NCI-H82 treated with DMSO at 0.1 percent for 48 hours (cell line): ENCODE measurements around the gene CARNS1.

Experiments
- DNase-seq: peaks from one replicate; lab custom pipeline; 2025; ENCODE audit not compliant: unreplicated experiment; lab: John Stamatoyannopoulos, UW

CARNS1 gene

GRCh38 chr11:67415501-67416304 lies at the start of gene CARNS1:
TSS of gene CARNS1 (plus strand) at chr11:67415678. CDS start at chr11:67416200, 522 bp downstream.
- DNase-seq: no peak

GRCh38 chr11:67365736-67366444 lies 49.6 kb upstream of the CARNS1 start:
- DNase-seq: no peak

GRCh38 chr11:67366546-67366945 lies 48.9 kb upstream of the CARNS1 start:
- no peak for DNase-seq

GRCh38 chr11:67366961-67367760 lies 48.3 kb upstream of the CARNS1 start:
- DNase-seq: no peak

- DNase-seq: no peak
These were observed 47.7 kb upstream of the CARNS1 start for GRCh38 chr11:67367761-67368227.

GRCh38 chr11:67368621-67369020 lies 46.9 kb upstream of the CARNS1 start:
- no peak for DNase-seq

- no peak for DNase-seq
These were observed 46.2 kb upstream of the CARNS1 start for GRCh38 chr11:67369275-67369674.

GRCh38 chr11:67369801-67370284 lies 45.6 kb upstream of the CARNS1 start:
- DNase-seq: no peak

- DNase-seq: no peak
These were observed 45.0 kb upstream of the CARNS1 start for GRCh38 chr11:67370351-67371076.

- no peak for DNase-seq
These were observed 44.1 kb upstream of the CARNS1 start for GRCh38 chr11:67371189-67371910.

- no peak for DNase-seq
These were observed 43.6 kb upstream of the CARNS1 start for GRCh38 chr11:67371911-67372320.

- no peak for DNase-seq
These were observed 43.0 kb upstream of the CARNS1 start for GRCh38 chr11:67372321-67372992.

GRCh38 chr11:67372993-67373647 lies 42.4 kb upstream of the CARNS1 start, which contains the start of gene CLCF1:
TSS of gene CLCF1 (minus strand) at chr11:67373598. CDS start at chr11:67373539, 59 bp downstream.
- DNase-seq: no peak

- no peak for DNase-seq
These were observed 41.6 kb upstream of the CARNS1 start for GRCh38 chr11:67373648-67374570.

- DNase-seq: no peak
These were observed 40.8 kb upstream of the CARNS1 start for GRCh38 chr11:67374571-67375281.

GRCh38 chr11:67375320-67376055 lies 40.0 kb upstream of the CARNS1 start:
- no peak for DNase-seq
